ENCODE results near the gene ZDHHC14. TPM values are rescaled to one million over a fixed set of nuclear protein-coding genes. Genes with fewer than 3 reads are reported as not detected.

ZDHHC14 gene
- total RNA-seq, 1 experiment from 2014 or later, result 3.2 TPM

- no peaks in the 10 kb centered on the region for H3K4me1 Mint-ChIP-seq (ENCODE audit: insufficient read depth, unreplicated experiment)
- ChIA-PET CTCF (interaction anchor here (0.6 kb wide), 1 partner anchor 179 kb away, joined by 3 read pairs; no protein-coding TSS in a partner anchor), POLR2A (no interaction called here)
- TF ChIP-seq CTCF (IDR thresholded peaks at IDR 0.05; ENCODE audit: unreplicated experiment), result no peak
- no TSS peak for BruUV-seq (replicated peaks)
- no peaks in the 10 kb centered on the region for H3K27me3 Mint-ChIP-seq (ENCODE audit: insufficient read depth, unreplicated experiment)
- no peak for DNase-seq (ENCODE audit: unreplicated experiment)
- no peaks in the 10 kb centered on the region for H3K36me3 Mint-ChIP-seq (ENCODE audit: insufficient read depth, unreplicated experiment)
- H3K4me3 Mint-ChIP-seq (ENCODE audit: unreplicated experiment), result no peak overlapping the region
- intact Hi-C loops (cut with micrococcal nuclease), result no loop called here
- no peaks in the 10 kb centered on the region for H3K9me3 Mint-ChIP-seq (ENCODE audit: unreplicated experiment)
- no peak overlapping the region for H3K27ac Mint-ChIP-seq (ENCODE audit: low read depth, unreplicated experiment)
Observed at GRCh38 chr6:157488716-157489118, 107.7 kb downstream of the ZDHHC14 start.

DNA sequence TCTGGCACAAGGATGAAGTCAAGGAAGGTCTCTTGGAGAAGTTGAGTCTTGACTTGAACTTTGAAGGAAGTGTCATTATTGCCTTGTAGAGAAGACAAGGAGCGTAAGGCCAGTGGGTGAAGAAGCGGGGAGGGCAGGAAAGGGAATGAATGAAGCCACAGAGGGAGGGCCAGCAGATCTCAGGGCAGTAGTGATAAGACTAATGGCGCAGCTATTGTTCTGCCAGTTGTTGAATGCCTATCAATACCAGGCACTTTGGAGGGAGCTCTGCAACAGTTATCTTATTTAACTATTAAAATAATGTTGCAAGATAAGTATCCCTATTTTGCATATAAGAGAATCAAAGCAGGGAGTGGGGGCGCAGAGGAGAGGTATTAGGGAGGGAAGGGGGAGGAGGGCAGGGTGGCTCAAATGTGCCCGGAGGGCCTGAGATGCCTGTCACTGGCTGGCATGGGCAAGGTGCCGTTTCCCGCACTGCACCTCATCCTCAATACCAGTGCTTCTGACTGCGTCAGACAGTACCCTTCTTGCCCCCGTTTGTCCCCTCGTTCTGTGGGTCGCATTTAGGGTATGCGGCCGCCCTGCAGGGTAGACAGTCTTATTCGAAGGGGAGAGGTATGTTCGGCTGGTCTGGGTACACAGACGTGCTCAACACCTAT, 109.8 kb downstream of the ZDHHC14 start:
- H3K27me3 Mint-ChIP-seq (ENCODE audit: insufficient read depth, unreplicated experiment), result no peaks in the 10 kb centered on the region
- H3K4me1 Mint-ChIP-seq (ENCODE audit: insufficient read depth, unreplicated experiment), result no peaks in the 10 kb centered on the region
- no peak for DNase-seq (ENCODE audit: unreplicated experiment)
- no TSS peak for BruUV-seq (replicated peaks)
- no peak for TF ChIP-seq CTCF (IDR thresholded peaks at IDR 0.05; ENCODE audit: unreplicated experiment)
- intact Hi-C loops (cut with micrococcal nuclease), result no loop called here
- no peaks in the 10 kb centered on the region for H3K9me3 Mint-ChIP-seq (ENCODE audit: unreplicated experiment)
- ChIA-PET CTCF (no interaction called here), POLR2A (interaction anchor here (1.0 kb wide), 1 partner anchor 10 kb away, joined by 3 read pairs; no protein-coding TSS in a partner anchor)
- no peaks in the 10 kb centered on the region for H3K36me3 Mint-ChIP-seq (ENCODE audit: insufficient read depth, unreplicated experiment)
- no peak overlapping the region for H3K27ac Mint-ChIP-seq (ENCODE audit: low read depth, unreplicated experiment)
- H3K4me3 Mint-ChIP-seq (ENCODE audit: unreplicated experiment), result no peak overlapping the region

DNA sequence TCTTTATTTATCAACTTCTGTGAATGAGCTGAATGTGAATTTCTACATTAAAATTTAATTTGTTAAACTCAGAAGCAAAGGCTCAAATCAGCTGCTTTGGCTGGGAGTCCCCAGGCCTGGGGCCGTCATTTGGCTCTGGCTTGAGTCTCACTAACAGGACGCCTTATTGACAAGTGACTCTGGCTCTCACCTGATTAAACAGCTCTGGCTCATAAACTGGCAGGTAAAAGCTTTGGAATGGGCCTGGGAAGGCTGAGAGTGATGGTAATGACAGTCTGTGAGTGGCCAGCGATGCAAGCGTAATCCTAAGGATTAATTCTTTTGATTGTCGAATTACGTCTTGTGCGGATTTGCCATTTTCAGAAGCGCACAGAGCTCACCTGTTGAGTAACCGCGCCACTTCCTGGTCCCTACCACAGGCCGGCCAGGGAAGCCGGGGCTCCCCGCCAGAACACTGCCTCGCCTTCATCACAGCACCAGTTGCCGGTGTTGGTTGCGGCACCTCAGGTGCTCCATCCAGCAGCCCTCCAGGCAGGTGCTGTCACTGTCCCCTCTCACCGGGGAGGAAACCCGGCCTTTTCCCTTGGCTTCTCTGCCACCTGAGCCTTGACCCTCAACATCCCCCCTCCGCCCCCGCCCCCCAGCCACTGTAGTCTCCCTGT, 110.7 kb downstream of the ZDHHC14 start:
- Mint-ChIP-seq H3K9me3 (ENCODE audit: unreplicated experiment) (no peaks in the 10 kb centered on the region), H3K4me1 (ENCODE audit: insufficient read depth, unreplicated experiment) (no peaks in the 10 kb centered on the region), H3K27me3 (ENCODE audit: insufficient read depth, unreplicated experiment) (no peaks in the 10 kb centered on the region), H3K36me3 (ENCODE audit: insufficient read depth, unreplicated experiment) (no peaks in the 10 kb centered on the region), H3K27ac (ENCODE audit: low read depth, unreplicated experiment) (no peak overlapping the region), H3K4me3 (ENCODE audit: unreplicated experiment) (no peak overlapping the region)
- no peak for TF ChIP-seq CTCF (IDR thresholded peaks at IDR 0.05; ENCODE audit: unreplicated experiment)
- DNase-seq (ENCODE audit: unreplicated experiment), result no peak
- BruUV-seq (replicated peaks), result no TSS peak
- intact Hi-C loops (cut with micrococcal nuclease), result no loop called here
- CTCF ChIA-PET, result no interaction called here
- POLR2A ChIA-PET, result no interaction called here

DNA sequence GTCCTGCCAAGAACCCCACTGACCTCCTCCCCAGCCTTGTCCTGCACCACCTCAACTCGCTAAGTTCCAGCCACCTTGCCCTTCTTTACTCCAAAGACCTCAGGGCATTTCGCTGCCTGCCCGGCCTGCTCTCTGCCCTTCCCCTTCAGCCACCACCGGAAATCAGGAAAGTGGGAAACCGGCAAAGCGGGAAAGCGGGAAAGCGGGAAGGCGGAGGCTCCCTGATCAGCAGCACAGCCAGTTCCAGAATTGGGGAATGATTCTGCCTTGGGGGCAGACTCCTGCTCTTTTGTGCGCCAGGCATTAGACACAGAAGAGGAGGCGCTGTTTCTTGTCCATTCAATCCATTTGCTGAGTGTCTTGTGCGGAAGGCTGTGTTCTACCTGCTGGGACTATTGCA, 111.3 kb downstream of the ZDHHC14 start:
- Mint-ChIP-seq H3K27ac (ENCODE audit: low read depth, unreplicated experiment) (no peak overlapping the region), H3K9me3 (ENCODE audit: unreplicated experiment) (no peaks in the 10 kb centered on the region), H3K4me1 (ENCODE audit: insufficient read depth, unreplicated experiment) (no peaks in the 10 kb centered on the region), H3K36me3 (ENCODE audit: insufficient read depth, unreplicated experiment) (no peaks in the 10 kb centered on the region), H3K27me3 (ENCODE audit: insufficient read depth, unreplicated experiment) (no peaks in the 10 kb centered on the region), H3K4me3 (ENCODE audit: unreplicated experiment) (no peak overlapping the region)
- TF ChIP-seq CTCF (IDR thresholded peaks at IDR 0.05; ENCODE audit: unreplicated experiment), result no peak
- intact Hi-C loops (cut with micrococcal nuclease), result no loop called here
- DNase-seq (ENCODE audit: unreplicated experiment), result no peak
- ChIA-PET POLR2A (no interaction called here), CTCF (no interaction called here)
- no TSS peak for BruUV-seq (replicated peaks)

All from MCF 10A (cell line).